GM21529 (cell line): ENCODE data around the gene AQP6.
A peak's percentile ranks its signal among the peaks of the same experiment; 100 is the strongest.

Experiments used
- ATAC-seq: cut with Tn5 transposase; IDR thresholded peaks from one replicate; pipeline ENCODE4 v1.9.1; 2021; ENCODE audit not compliant: unreplicated experiment

AQP6 gene

GRCh38 chr12:49942921-49943624 lies 29.7 kb upstream of the AQP6 start:
- ATAC-seq, result no peak

- ATAC-seq, result no peak
These were observed 29.2 kb upstream of the AQP6 start for GRCh38 chr12:49943625-49943960.

GRCh38 chr12:49944046-49944445 lies 28.7 kb upstream of the AQP6 start:
- ATAC-seq, result no peak

- ATAC-seq, result no peak
These were observed 28.0 kb upstream of the AQP6 start for GRCh38 chr12:49944718-49945117.

- ATAC-seq, result peak; percentile 92
These were observed 27.2 kb upstream of the AQP6 start for GRCh38 chr12:49945394-49946080.

- ATAC-seq, result no peak
These were observed 26.7 kb upstream of the AQP6 start for GRCh38 chr12:49946086-49946485.

- no peak for ATAC-seq
These were observed 26.2 kb upstream of the AQP6 start for GRCh38 chr12:49946497-49946896.

GRCh38 chr12:49947593-49948226 lies 25.0 kb upstream of the AQP6 start:
- ATAC-seq, result no peak

GRCh38 chr12:49948866-49949845 lies 23.6 kb upstream of the AQP6 start:
- ATAC-seq, result no peak

GRCh38 chr12:49949866-49950265 lies 22.9 kb upstream of the AQP6 start:
- no peak for ATAC-seq

GRCh38 chr12:49950273-49951251 lies 22.2 kb upstream of the AQP6 start, which contains the start of gene AQP2:
Gene AQP2 (plus strand): TSS chr12:49950737. CDS start chr12:49950831, 94 bp downstream.
- ATAC-seq, result no peak

GRCh38 chr12:49951411-49952240 lies 21.1 kb upstream of the AQP6 start:
- ATAC-seq, result no peak

- no peak for ATAC-seq
These were observed 20.2 kb upstream of the AQP6 start for GRCh38 chr12:49952391-49953055.

GRCh38 chr12:49953151-49953550 lies 19.6 kb upstream of the AQP6 start:
- no peak for ATAC-seq

GRCh38 chr12:49953961-49954846 lies 18.5 kb upstream of the AQP6 start:
- ATAC-seq, result no peak

- ATAC-seq, result no peak
These were observed 17.6 kb upstream of the AQP6 start for GRCh38 chr12:49954863-49955830.
